Lung (tissue), 12 donors: Measurements from ENCODE around the gene ADGRB2. TPM values are rescaled to one million over a fixed set of nuclear protein-coding genes. Genes with fewer than 3 reads are reported as not detected.

Source experiments
- ATAC-seq: fragments of 200-7000 bp; cut with Tn5 transposase; one replicate; pipeline ENCODE4 v1.9.1; 2020; ENCODE audit warnings: moderate number of reproducible peaks; ENCODE audit not compliant: insufficient read depth, low FRiP score
- DNase-seq, 3 donors: peaks; one replicate each; pipeline ENCODE4 v3.0.0-alpha.2; 2013 to 2017
- H3K27ac ChIP-seq, 2 donors: one replicate each; pipeline ENCODE4 v1.5.1; 2013; ENCODE audit warnings: mild to moderate bottlenecking in 2 of 2, moderate library complexity in 2 of 2, control low read depth in 1 of 2, inconsistent platforms in 1 of 2, low read depth in 1 of 2, low read length in 1 of 2
- H3K27me3 ChIP-seq, 3 donors: one replicate each; pipeline ENCODE4 v1.5.1; 2013; ENCODE audit warnings: low read length in 2 of 3; ENCODE audit not compliant: control insufficient read depth in 3 of 3, insufficient read depth in 3 of 3
- H3K36me3 ChIP-seq, 4 donors: one replicate each; pipeline ENCODE4 v1.5.1; 2013; ENCODE audit warnings: low read length in 4 of 4, mild to moderate bottlenecking in 1 of 4, moderate library complexity in 1 of 4; ENCODE audit not compliant: control insufficient read depth in 4 of 4, insufficient read depth in 4 of 4
- H3K4me1 ChIP-seq, 5 donors: one replicate each; pipeline ENCODE4 v1.5.1; 2013; ENCODE audit warnings: low read length in 5 of 5, mild to moderate bottlenecking in 2 of 5, moderate library complexity in 1 of 5; ENCODE audit not compliant: control insufficient read depth in 5 of 5, insufficient read depth in 5 of 5
- H3K4me3 ChIP-seq: one replicate; pipeline ENCODE4 v1.5.1; 2013; ENCODE audit warnings: mild to moderate bottlenecking, control low read depth, moderate library complexity
- H3K9ac ChIP-seq, 2 donors: one replicate each; pipeline ENCODE4 v1.5.1; 2013; ENCODE audit warnings: low read length in 2 of 2, control low read depth in 1 of 2; ENCODE audit not compliant: insufficient read depth in 1 of 2
- H3K9me3 ChIP-seq, 4 donors: one replicate each; pipeline ENCODE4 v1.5.1; 2013; ENCODE audit warnings: low read length in 3 of 4, mild to moderate bottlenecking in 1 of 4, moderate library complexity in 1 of 4; ENCODE audit not compliant: control insufficient read depth in 4 of 4, insufficient read depth in 3 of 4
- CTCF ChIP-seq: IDR thresholded peaks from 2 replicates; pipeline ENCODE4 v1.5.1; 2012; ENCODE audit warnings: mild to moderate bottlenecking; ENCODE audit errors: control extremely low read depth, extremely low read depth
- WGBS, 2 donors: extraction: QIAGEN DNeasy Blood & Tissue Kit; methylation state at CpG; one replicate each; pipeline ENCODE4 v1.1.7; 2013; 5-methylcytosine and 5-hydroxymethylcytosine counted together
- polyA plus RNA-seq, 2 donors: library from polyadenylated mRNA; stranded (reverse); fragments of 200-250 nt; gene quantifications; one replicate each; pipeline ENCODE4 v1.2.1, GENCODE V29; 2013
- total RNA-seq, 2 donors: library from RNA; depleted of rRNA in 1 of 2; stranded (reverse); fragments of >200 nt in 1 of 2; gene quantifications; one replicate each; pipeline ENCODE4 v1.2.1, GENCODE V29; 2014 to 2021
- donor health status: control.
- donor health status: control.
- donor health status: Bipolar disorder and iron deficiency.
- donor health status: healthy.
- donor health status: DM: yes; HTN: yes; CAD: no.

The ADGRB2 gene
- total and polyA plus RNA-seq, 4 donors, result 0.44 to 7.6 (median 1.3) TPM

GRCh38 chr1:31799196-31799894 lies 35.2 kb upstream of the ADGRB2 start:
- Histone ChIP-seq H3K4me1 (peaks cover 0 to 17% (median 3%) of the 10 kb centered on the region in 5 donors), H3K9ac (no peak overlapping the region), H3K9me3 (no peaks in the 10 kb centered on the region), H3K27me3 (no peaks in the 10 kb centered on the region), H3K27ac (no peak overlapping the region), H3K4me3 (no peak overlapping the region), H3K36me3 (no peaks in the 10 kb centered on the region)
- ATAC-seq (no peak), DNase-seq (peak in 1 of 3 donors; percentile 20)
- 87 to 89% methylated on average over 9 of the region's 9 CpGs for WGBS, 2 donors
- no peak for TF ChIP-seq CTCF

- 52 to 78% methylated on average over 17 of the region's 17 CpGs for WGBS, 2 donors
- no peak overlapping the region for H3K27ac ChIP-seq
- TF ChIP-seq CTCF, result no peak
Observed at GRCh38 chr1:31798433-31799195, 34.5 kb upstream of the ADGRB2 start.

GRCh38 chr1:31798086-31798432 lies 33.9 kb upstream of the ADGRB2 start:
- no peaks in the 10 kb centered on the region for H3K27me3 ChIP-seq
- 66 to 84% methylated on average over 8 of the region's 8 CpGs for WGBS, 2 donors
- peaks cover 0 to 17% (median 3%) of the 10 kb centered on the region in 5 donors for H3K4me1 ChIP-seq
- no peak for TF ChIP-seq CTCF
- no peak overlapping the region for H3K27ac ChIP-seq
- H3K9me3 ChIP-seq, result no peaks in the 10 kb centered on the region
- no peaks in the 10 kb centered on the region for H3K36me3 ChIP-seq
- ATAC-seq, result no peak
- H3K4me3 ChIP-seq, result no peak overlapping the region
- DNase-seq, result no peak
- no peak overlapping the region for H3K9ac ChIP-seq

More at GRCh38 chr1:31798433-31799195, 34.5 kb upstream of the ADGRB2 start:
- Histone ChIP-seq H3K9ac (no peak overlapping the region), H3K4me3 (no peak overlapping the region), H3K4me1 (peaks cover 0 to 17% (median 3%) of the 10 kb centered on the region in 5 donors), H3K9me3 (no peaks in the 10 kb centered on the region), H3K36me3 (no peaks in the 10 kb centered on the region), H3K27me3 (no peaks in the 10 kb centered on the region)
- DNase-seq (peak in 1 of 3 donors; percentile 22), ATAC-seq (peak; percentile 58)
